Measurements from ENCODE around the gene CABP7. TPM values are rescaled to one million over a fixed set of nuclear protein-coding genes. Genes with fewer than 3 reads are reported as not detected.

Gene CABP7
- total RNA-seq, 1 donor from 2014 or later, result 14.6 TPM

- no peak overlapping the region for H3K27ac Mint-ChIP-seq (ENCODE audit: unreplicated experiment)
- H3K4me3 Mint-ChIP-seq (ENCODE audit: unreplicated experiment), result no peak overlapping the region
- DNase-seq, result no peak
- peaks cover 4% of the 10 kb centered on the region for H3K27me3 Mint-ChIP-seq (ENCODE audit: unreplicated experiment)
- no peaks in the 10 kb centered on the region for H3K36me3 Mint-ChIP-seq (ENCODE audit: unreplicated experiment)
- H3K4me1 Mint-ChIP-seq (ENCODE audit: low read depth, unreplicated experiment), result peaks cover 6% of the 10 kb centered on the region
- TF ChIP-seq CTCF (IDR thresholded peaks at IDR 0.05; ENCODE audit: partially characterized antibody, unreplicated experiment), result no peak
- H3K9me3 Mint-ChIP-seq (ENCODE audit: unreplicated experiment), result no peaks in the 10 kb centered on the region
Measured at GRCh38 chr22:29755889-29756288, 36.1 kb downstream of the CABP7 start.

GRCh38 chr22:29756341-29756740, 36.5 kb downstream of the CABP7 start:
- TF ChIP-seq CTCF (IDR thresholded peaks at IDR 0.05; ENCODE audit: partially characterized antibody, unreplicated experiment), result no peak
- Mint-ChIP-seq H3K27me3 (ENCODE audit: unreplicated experiment) (peaks cover 4% of the 10 kb centered on the region), H3K9me3 (ENCODE audit: unreplicated experiment) (no peaks in the 10 kb centered on the region), H3K4me3 (ENCODE audit: unreplicated experiment) (no peak overlapping the region), H3K4me1 (ENCODE audit: low read depth, unreplicated experiment) (peaks cover 6% of the 10 kb centered on the region), H3K27ac (ENCODE audit: unreplicated experiment) (no peak overlapping the region), H3K36me3 (ENCODE audit: unreplicated experiment) (no peaks in the 10 kb centered on the region)
- no peak for DNase-seq

- Mint-ChIP-seq H3K9me3 (ENCODE audit: unreplicated experiment) (no peaks in the 10 kb centered on the region), H3K27ac (ENCODE audit: unreplicated experiment) (no peak overlapping the region)
Measured at GRCh38 chr22:29757096-29757495, 37.3 kb downstream of the CABP7 start.

GRCh38 chr22:29758068-29758622, 38.3 kb downstream of the CABP7 start:
- H3K4me1 Mint-ChIP-seq (ENCODE audit: low read depth, unreplicated experiment), result peaks cover 6% of the 10 kb centered on the region
- peaks cover 4% of the 10 kb centered on the region for H3K27me3 Mint-ChIP-seq (ENCODE audit: unreplicated experiment)
- TF ChIP-seq CTCF (IDR thresholded peaks at IDR 0.05; ENCODE audit: partially characterized antibody, unreplicated experiment), result no peak
- DNase-seq, result no peak
- no peaks in the 10 kb centered on the region for H3K9me3 Mint-ChIP-seq (ENCODE audit: unreplicated experiment)
- H3K36me3 Mint-ChIP-seq (ENCODE audit: unreplicated experiment), result no peaks in the 10 kb centered on the region
- H3K4me3 Mint-ChIP-seq (ENCODE audit: unreplicated experiment), result no peak overlapping the region
- no peak overlapping the region for H3K27ac Mint-ChIP-seq (ENCODE audit: unreplicated experiment)

More at GRCh38 chr22:29757096-29757495, 37.3 kb downstream of the CABP7 start:
- TF ChIP-seq CTCF (IDR thresholded peaks at IDR 0.05; ENCODE audit: partially characterized antibody, unreplicated experiment), result no peak
- no peak for DNase-seq
- H3K4me3 Mint-ChIP-seq (ENCODE audit: unreplicated experiment), result no peak overlapping the region
- peaks cover 4% of the 10 kb centered on the region for H3K27me3 Mint-ChIP-seq (ENCODE audit: unreplicated experiment)
- peaks cover 6% of the 10 kb centered on the region for H3K4me1 Mint-ChIP-seq (ENCODE audit: low read depth, unreplicated experiment)
- H3K36me3 Mint-ChIP-seq (ENCODE audit: unreplicated experiment), result no peaks in the 10 kb centered on the region

GRCh38 chr22:29758959-29759358, 39.2 kb downstream of the CABP7 start:
- Mint-ChIP-seq H3K27ac (ENCODE audit: unreplicated experiment) (no peak overlapping the region), H3K27me3 (ENCODE audit: unreplicated experiment) (peaks cover 4% of the 10 kb centered on the region), H3K4me3 (ENCODE audit: unreplicated experiment) (no peak overlapping the region), H3K4me1 (ENCODE audit: low read depth, unreplicated experiment) (peaks cover 6% of the 10 kb centered on the region), H3K36me3 (ENCODE audit: unreplicated experiment) (no peaks in the 10 kb centered on the region), H3K9me3 (ENCODE audit: unreplicated experiment) (no peaks in the 10 kb centered on the region)
- no peak for DNase-seq
- no peak for TF ChIP-seq CTCF (IDR thresholded peaks at IDR 0.05; ENCODE audit: partially characterized antibody, unreplicated experiment)

Data from glutamatergic neuron (in vitro differentiated cells).